HepG2 (cell line): ENCODE data around the gene EXOC7. TPM values are rescaled to one million over a fixed set of nuclear protein-coding genes. Genes with fewer than 3 reads are reported as not detected.

ENCODE experiments used
- ETV5 ChIP-seq: IDR thresholded peaks from 2 replicates; pipeline ENCODE4 v1.6.1; 2018; ENCODE audit warnings: missing biosample characterization, missing genetic modification reagents, inconsistent platforms, borderline replicate concordance
- HMGXB4 ChIP-seq, 2 experiments: sonication (generic) in 1 of 2; formaldehyde crosslinking in 1 of 2; IDR thresholded peaks; 2 replicates each; pipeline versions ENCODE4 v1.4.0 to v1.6.1; 2018 to 2020; ENCODE audit warnings: missing genetic modification reagents in 2 of 2, borderline replicate concordance in 1 of 2, low read depth in 1 of 2, mild to moderate bottlenecking in 1 of 2, missing biosample characterization in 1 of 2
- KAT2B ChIP-seq: fragments of 150-350 bp; IDR thresholded peaks from 2 replicates; pipeline ENCODE4 v1.6.1; 2014; ENCODE audit warnings: low read depth, low read length, borderline replicate concordance
- KLF15 ChIP-seq: sonication (generic); formaldehyde crosslinking; IDR thresholded peaks from 2 replicates; pipeline ENCODE4 v1.8.1; 2023; ENCODE audit warnings: borderline replicate concordance, mild to moderate bottlenecking, inconsistent platforms, missing genetic modification reagents, mixed read lengths
- NCOA2 ChIP-seq: sonication (generic); formaldehyde crosslinking; IDR thresholded peaks from 2 replicates; pipeline ENCODE4 v1.8.0; 2022; ENCODE audit warnings: inconsistent platforms
- NRL ChIP-seq: sonication (generic); formaldehyde crosslinking; IDR thresholded peaks from 2 replicates; pipeline ENCODE4 v1.5.0; 2020; ENCODE audit warnings: missing genetic modification reagents, mild to moderate bottlenecking, moderate library complexity, borderline replicate concordance
- RXRB ChIP-seq: IDR thresholded peaks from 2 replicates; pipeline ENCODE4 v1.6.1; 2016; ENCODE audit warnings: borderline replicate concordance, missing genetic modification reagents, missing compliant biosample characterization
- SALL1 ChIP-seq: sonication (generic); formaldehyde crosslinking; IDR thresholded peaks from 2 replicates; pipeline ENCODE4 v1.8.0; 2022; ENCODE audit warnings: mild to moderate bottlenecking, missing genetic modification reagents
- TBX2 ChIP-seq: sonication (generic); formaldehyde crosslinking; IDR thresholded peaks from 2 replicates; pipeline ENCODE4 v1.5.0; 2020; ENCODE audit warnings: missing genetic modification reagents, mild to moderate bottlenecking, borderline replicate concordance
- YEATS2 ChIP-seq: sonication (generic); formaldehyde crosslinking; IDR thresholded peaks from 2 replicates; pipeline ENCODE4 v1.4.0; 2020; ENCODE audit warnings: missing genetic modification reagents, borderline replicate concordance
- ZBTB42 ChIP-seq: sonication (generic); formaldehyde crosslinking; IDR thresholded peaks from 2 replicates; pipeline ENCODE4 v1.5.0; 2020; ENCODE audit warnings: mild to moderate bottlenecking, missing genetic modification reagents
- polyA plus RNA-seq, 8 experiments: library from polyadenylated mRNA; depleted of rRNA in 3 of 8; stranded (reverse) in 7 of 8; unstranded in 1 of 8; fragments of >200 nt; fragmentation: Illumina TruSeq in 4 of 8; extraction: Trizol in 4 of 8; gene quantifications; 2 replicates each; pipeline versions ENCODE4 v1.2.1 to v1.2.3, GENCODE V29; 2011 to 2016; ENCODE audit warnings: low read depth in 4 of 8, missing spikeins in 1 of 8, mixed read lengths in 1 of 8; ENCODE audit not compliant: insufficient read depth in 1 of 8
- total RNA-seq, 5 experiments: library from RNA; depleted of rRNA; stranded (reverse); fragments of >200 nt; fragmentation: Illumina TruSeq; extraction: Trizol; gene quantifications; 2 replicates each; pipeline ENCODE4 v1.2.3, GENCODE V29; 2016; ENCODE audit warnings: low read depth in 1 of 5
- TF ChIP-seq, protein P1 (sequence below): IDR thresholded peaks from 2 replicates; pipeline ENCODE4 v1.6.1; 2016
- TF ChIP-seq, protein P2 (sequence below): IDR thresholded peaks from 2 replicates; pipeline ENCODE4 v1.6.1; 2016; ENCODE audit warnings: mild to moderate bottlenecking
- TF ChIP-seq, protein P3 (sequence below): sonication (generic); formaldehyde crosslinking; IDR thresholded peaks from 2 replicates; pipeline ENCODE4 v1.4.0; 2020; ENCODE audit warnings: missing genetic modification reagents
- TF ChIP-seq, protein P4 (sequence below): IDR thresholded peaks from 2 replicates; pipeline ENCODE4 v1.6.1; 2012; ENCODE audit warnings: inconsistent platforms
- TF ChIP-seq, protein P5 (sequence below): sonication (generic); formaldehyde crosslinking; IDR thresholded peaks from 2 replicates; pipeline ENCODE4 v1.4.0; 2020; ENCODE audit warnings: missing genetic modification reagents, mild to moderate bottlenecking, borderline replicate concordance

Gene EXOC7
- total and polyA plus RNA-seq, 2 of the 13 experiments (the other 11 are each of a cell fraction or from before 2014, with no cell fraction given) = 86.9 to 116 TPM

DNA sequence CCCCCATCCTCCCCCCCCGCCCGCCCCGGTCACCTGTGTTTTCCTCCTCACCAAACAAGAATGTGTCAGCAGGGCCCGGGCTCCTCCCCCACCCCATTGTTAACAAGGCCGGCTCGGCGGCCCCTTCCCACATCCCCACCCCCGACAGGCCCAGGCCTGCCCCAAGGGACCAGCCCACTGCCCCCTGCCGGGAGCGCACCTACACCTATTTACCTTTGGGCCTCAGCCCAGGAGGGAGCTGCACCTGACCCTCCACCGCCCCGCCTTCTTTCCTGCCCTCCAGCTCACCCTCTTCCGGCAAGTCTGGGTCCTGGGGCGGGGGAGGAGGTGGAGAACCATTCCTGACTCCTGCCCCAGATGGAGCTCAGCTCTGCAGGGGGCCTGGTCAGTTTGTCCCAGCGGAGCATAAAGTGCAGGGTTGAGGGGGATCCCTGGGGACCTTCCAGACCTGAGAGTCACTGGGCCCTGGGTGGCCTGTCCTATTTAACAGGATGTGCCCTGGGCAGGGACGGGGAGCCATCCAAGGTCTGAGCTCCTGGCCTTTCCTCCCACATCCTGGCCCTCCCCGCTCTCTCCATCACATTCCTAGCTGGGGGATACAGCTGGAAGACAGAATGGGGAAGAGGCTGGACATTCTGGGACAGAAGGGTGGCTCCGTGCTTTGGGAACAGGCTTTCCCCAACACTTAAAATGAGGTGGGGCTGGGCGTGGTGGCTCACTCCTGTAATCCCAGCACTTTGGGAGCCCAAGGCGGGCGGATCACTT lies 29.2 kb upstream of the EXOC7 start (continued):
- TF ChIP-seq RXRB (CRISPR knock-in tag) (peak; percentile 87), NRL (CRISPR knock-in tag) (peak; percentile 34; the same call in 1 of the 2 replicates), KAT2B (no peak), SALL1 (CRISPR knock-in tag) (peak; percentile 49), NCOA2 (CRISPR knock-in tag) (peak; percentile 64), KLF15 (CRISPR knock-in tag) (no peak), HMGXB4 (CRISPR knock-in tag; IDR thresholded peaks at IDR 0.05; ENCODE audit: borderline replicate concordance in 1 of 2, low read depth in 1 of 2) (peak; percentile 57 to 74; a peak in 2 of 4 replicates), ETV5 (CRISPR knock-in tag) (peak; percentile 91), YEATS2 (CRISPR knock-in tag) (no peak), ZBTB42 (CRISPR knock-in tag) (no peak), TBX2 (peak; percentile 79; the same call in 1 of the 2 replicates)
- TF ChIP-seq, protein P1, sequence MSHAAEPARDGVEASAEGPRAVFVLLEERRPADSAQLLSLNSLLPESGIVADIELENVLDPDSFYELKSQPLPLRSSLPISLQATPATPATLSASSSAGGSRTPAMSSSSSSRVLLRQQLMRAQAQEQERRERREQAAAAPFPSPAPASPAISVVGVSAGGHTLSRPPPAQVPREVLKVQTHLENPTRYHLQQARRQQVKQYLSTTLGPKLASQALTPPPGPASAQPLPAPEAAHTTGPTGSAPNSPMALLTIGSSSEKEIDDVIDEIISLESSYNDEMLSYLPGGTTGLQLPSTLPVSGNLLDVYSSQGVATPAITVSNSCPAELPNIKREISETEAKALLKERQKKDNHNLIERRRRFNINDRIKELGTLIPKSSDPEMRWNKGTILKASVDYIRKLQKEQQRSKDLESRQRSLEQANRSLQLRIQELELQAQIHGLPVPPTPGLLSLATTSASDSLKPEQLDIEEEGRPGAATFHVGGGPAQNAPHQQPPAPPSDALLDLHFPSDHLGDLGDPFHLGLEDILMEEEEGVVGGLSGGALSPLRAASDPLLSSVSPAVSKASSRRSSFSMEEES = peak; percentile 86
- TF ChIP-seq, protein P2, sequence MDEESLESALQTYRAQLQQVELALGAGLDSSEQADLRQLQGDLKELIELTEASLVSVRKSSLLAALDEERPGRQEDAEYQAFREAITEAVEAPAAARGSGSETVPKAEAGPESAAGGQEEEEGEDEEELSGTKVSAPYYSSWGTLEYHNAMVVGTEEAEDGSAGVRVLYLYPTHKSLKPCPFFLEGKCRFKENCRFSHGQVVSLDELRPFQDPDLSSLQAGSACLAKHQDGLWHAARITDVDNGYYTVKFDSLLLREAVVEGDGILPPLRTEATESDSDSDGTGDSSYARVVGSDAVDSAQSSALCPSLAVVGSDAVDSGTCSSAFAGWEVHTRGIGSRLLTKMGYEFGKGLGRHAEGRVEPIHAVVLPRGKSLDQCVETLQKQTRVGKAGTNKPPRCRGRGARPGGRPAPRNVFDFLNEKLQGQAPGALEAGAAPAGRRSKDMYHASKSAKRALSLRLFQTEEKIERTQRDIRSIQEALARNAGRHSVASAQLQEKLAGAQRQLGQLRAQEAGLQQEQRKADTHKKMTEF = peak; percentile 24; the same call in 1 of the 2 replicates
- TF ChIP-seq, protein P3, sequence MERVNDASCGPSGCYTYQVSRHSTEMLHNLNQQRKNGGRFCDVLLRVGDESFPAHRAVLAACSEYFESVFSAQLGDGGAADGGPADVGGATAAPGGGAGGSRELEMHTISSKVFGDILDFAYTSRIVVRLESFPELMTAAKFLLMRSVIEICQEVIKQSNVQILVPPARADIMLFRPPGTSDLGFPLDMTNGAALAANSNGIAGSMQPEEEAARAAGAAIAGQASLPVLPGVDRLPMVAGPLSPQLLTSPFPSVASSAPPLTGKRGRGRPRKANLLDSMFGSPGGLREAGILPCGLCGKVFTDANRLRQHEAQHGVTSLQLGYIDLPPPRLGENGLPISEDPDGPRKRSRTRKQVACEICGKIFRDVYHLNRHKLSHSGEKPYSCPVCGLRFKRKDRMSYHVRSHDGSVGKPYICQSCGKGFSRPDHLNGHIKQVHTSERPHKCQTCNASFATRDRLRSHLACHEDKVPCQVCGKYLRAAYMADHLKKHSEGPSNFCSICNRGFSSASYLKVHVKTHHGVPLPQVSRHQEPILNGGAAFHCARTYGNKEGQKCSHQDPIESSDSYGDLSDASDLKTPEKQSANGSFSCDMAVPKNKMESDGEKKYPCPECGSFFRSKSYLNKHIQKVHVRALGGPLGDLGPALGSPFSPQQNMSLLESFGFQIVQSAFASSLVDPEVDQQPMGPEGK (CRISPR knock-in tag) = peak; percentile 59
- TF ChIP-seq, protein P4, sequence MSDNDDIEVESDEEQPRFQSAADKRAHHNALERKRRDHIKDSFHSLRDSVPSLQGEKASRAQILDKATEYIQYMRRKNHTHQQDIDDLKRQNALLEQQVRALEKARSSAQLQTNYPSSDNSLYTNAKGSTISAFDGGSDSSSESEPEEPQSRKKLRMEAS = peak; percentile 1; the same call in 1 of the 2 replicates
- TF ChIP-seq, protein P5, sequence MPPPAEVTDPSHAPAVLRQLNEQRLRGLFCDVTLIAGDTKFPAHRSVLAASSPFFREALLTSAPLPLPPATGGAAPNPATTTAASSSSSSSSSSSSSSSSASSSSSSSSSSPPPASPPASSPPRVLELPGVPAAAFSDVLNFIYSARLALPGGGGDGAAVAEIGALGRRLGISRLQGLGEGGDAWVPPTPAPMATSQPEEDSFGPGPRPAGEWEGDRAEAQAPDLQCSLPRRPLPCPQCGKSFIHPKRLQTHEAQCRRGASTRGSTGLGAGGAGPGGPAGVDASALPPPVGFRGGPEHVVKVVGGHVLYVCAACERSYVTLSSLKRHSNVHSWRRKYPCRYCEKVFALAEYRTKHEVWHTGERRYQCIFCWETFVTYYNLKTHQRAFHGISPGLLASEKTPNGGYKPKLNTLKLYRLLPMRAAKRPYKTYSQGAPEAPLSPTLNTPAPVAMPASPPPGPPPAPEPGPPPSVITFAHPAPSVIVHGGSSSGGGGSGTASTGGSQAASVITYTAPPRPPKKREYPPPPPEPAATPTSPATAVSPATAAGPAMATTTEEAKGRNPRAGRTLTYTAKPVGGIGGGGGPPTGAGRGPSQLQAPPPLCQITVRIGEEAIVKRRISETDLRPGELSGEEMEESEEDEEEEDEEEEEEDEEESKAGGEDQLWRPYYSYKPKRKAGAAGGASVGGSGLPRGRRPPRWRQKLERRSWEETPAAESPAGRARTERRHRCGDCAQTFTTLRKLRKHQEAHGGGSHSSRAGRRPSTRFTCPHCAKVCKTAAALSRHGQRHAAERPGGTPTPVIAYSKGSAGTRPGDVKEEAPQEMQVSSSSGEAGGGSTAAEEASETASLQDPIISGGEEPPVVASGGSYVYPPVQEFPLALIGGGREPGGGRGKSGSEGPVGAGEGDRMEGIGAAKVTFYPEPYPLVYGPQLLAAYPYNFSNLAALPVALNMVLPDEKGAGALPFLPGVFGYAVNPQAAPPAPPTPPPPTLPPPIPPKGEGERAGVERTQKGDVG = no peak
